GM12878 (cell line): ENCODE data around the gene RASSF8. TPM values are rescaled to one million over a fixed set of nuclear protein-coding genes. Genes with fewer than 3 reads are reported as not detected.

ENCODE experiments used
- ATAC-seq: fragments of 200-7000 bp; cut with Tn5 transposase; 3 replicates; pipeline ENCODE4 v1.9.1; 2020; ENCODE audit warnings: mild to moderate bottlenecking, moderate library complexity
- BruUV-seq: library from RNA; stranded (reverse); fragments of 400-500 nt; replicated peaks from 2 replicates; lab custom pipeline; 2021; lab: Mats Ljungman, UMichigan
- CTCF ChIA-PET: fragments of 300-600 bp; sonication (Branson Sonifier 250); formaldehyde crosslinking; extraction: SDS; loops from one replicate; lab custom pipeline; 2021; ENCODE audit warnings: inconsistent platforms; lab: Yijun Ruan, JAX
- POLR2A ChIA-PET: fragments of 350-600 bp; formaldehyde crosslinking; extraction: SDS; loops from one replicate; lab custom pipeline; 2021; ENCODE audit warnings: inconsistent platforms; lab: Charles Lee
- RAD21 ChIA-PET: fragments of 300-600 bp; sonication (Branson Sonifier 250); formaldehyde crosslinking; loops from one replicate; lab custom pipeline; 2023; ENCODE audit warnings: antibody characterized with exemption; ENCODE audit not compliant: unreplicated experiment; lab: Charles Lee
- SMC1A ChIA-PET: fragments of 300-600 bp; sonication (Branson Sonifier 250); formaldehyde crosslinking; loops from one replicate; lab custom pipeline; 2023; ENCODE audit not compliant: unreplicated experiment, uncharacterized antibody; lab: Charles Lee
- DNase-seq: peaks from one replicate; pipeline ENCODE4 v3.0.0-alpha.2; 2011; ENCODE audit warnings: low read depth, low spot score
- FAIRE-seq: peaks from 3 replicates; lab custom pipeline; 2011; peaks lifted over from hg19 to GRCh38; lab: Jason Lieb, UNC
- H2AFZ ChIP-seq: 2 replicates; pipeline ENCODE4 v1.6.0; 2011; ENCODE audit warnings: low read depth, low read length, control low read depth; ENCODE audit not compliant: control insufficient read depth
- H3K27ac ChIP-seq: 2 replicates; pipeline ENCODE4 v1.5.1; 2011; ENCODE audit warnings: control low read depth; ENCODE audit not compliant: control insufficient read depth, insufficient read depth
- H3K27me3 ChIP-seq, 2 experiments: replicated peaks in 1 of 2; 2 replicates each; pipeline versions ENCODE4 v1.6.0 to v1.6.1; 2011; ENCODE audit warnings: low read length in 1 of 2; ENCODE audit not compliant: control insufficient read depth in 2 of 2, insufficient read depth in 2 of 2
- H3K36me3 ChIP-seq, 2 experiments: 2 replicates each; pipeline ENCODE4 v1.5.1; 2011; ENCODE audit warnings: low read length in 1 of 2; ENCODE audit not compliant: control insufficient read depth in 2 of 2, insufficient read depth in 2 of 2
- H3K4me1 ChIP-seq: 2 replicates; pipeline ENCODE4 v1.6.1; 2011; ENCODE audit warnings: mild to moderate bottlenecking, low read length, moderate library complexity, mixed read lengths; ENCODE audit not compliant: control insufficient read depth, insufficient read depth
- H3K4me2 ChIP-seq: 2 replicates; pipeline ENCODE4 v1.6.0; 2011; ENCODE audit warnings: control low read depth; ENCODE audit not compliant: control insufficient read depth, insufficient read depth
- H3K4me3 ChIP-seq: fragments of 200-600 bp; sonication (generic); 2 replicates; pipeline ENCODE4 v1.5.1; 2016
- H3K79me2 ChIP-seq: 2 replicates; pipeline ENCODE4 v1.6.0; 2011; ENCODE audit warnings: low read length; ENCODE audit not compliant: control insufficient read depth, insufficient read depth
- H3K9ac ChIP-seq: 2 replicates; pipeline ENCODE4 v1.8.0; 2011; ENCODE audit warnings: low read length, control low read depth, mixed read lengths; ENCODE audit not compliant: control insufficient read depth, insufficient read depth
- H3K9me3 ChIP-seq: replicated peaks from 3 replicates; pipeline ENCODE4 v1.5.1; 2011; ENCODE audit warnings: mild to moderate bottlenecking, low read length; ENCODE audit not compliant: control insufficient read depth, insufficient read depth
- H4K20me1 ChIP-seq: 2 replicates; pipeline ENCODE4 v1.6.0; 2011; ENCODE audit not compliant: control insufficient read depth, insufficient read depth
- CREM ChIP-seq: IDR thresholded peaks from 2 replicates; pipeline ENCODE4 v1.6.1; 2014; ENCODE audit warnings: antibody characterized with exemption, low read depth
- HCFC1 ChIP-seq: fragments of 150-350 bp; IDR thresholded peaks from 2 replicates; pipeline ENCODE4 v1.6.1; 2014; ENCODE audit warnings: low read length
- PBX3 ChIP-seq: IDR thresholded peaks from 2 replicates; pipeline ENCODE4 v1.6.1; 2011; ENCODE audit warnings: mild to moderate bottlenecking, low read depth, low read length, moderate library complexity; ENCODE audit not compliant: insufficient replicate concordance
- PKNOX1 ChIP-seq: fragments of 450-650 bp; IDR thresholded peaks from 2 replicates; pipeline ENCODE4 v1.6.1; 2016; ENCODE audit warnings: mild to moderate bottlenecking
- SRF ChIP-seq, 2 experiments: IDR thresholded peaks; 2 replicates each; pipeline ENCODE4 v1.6.1; 2011; ENCODE audit warnings: low read depth in 2 of 2, low read length in 2 of 2, mild to moderate bottlenecking in 1 of 2, moderate library complexity in 1 of 2
- ZBTB33 ChIP-seq: fragments of 450-650 bp; IDR thresholded peaks from 2 replicates; pipeline ENCODE4 v1.6.1; 2017; ENCODE audit warnings: mild to moderate bottlenecking
- WGBS: methylation state at CpG from one replicate; pipeline ENCODE4 v1.1.6; 2016; ENCODE audit warnings: low lambda C conversion rate; ENCODE audit not compliant: insufficient replicate concordance, insufficient coverage; ENCODE audit errors: missing lambda C conversion rate; 5-methylcytosine and 5-hydroxymethylcytosine counted together
- in situ Hi-C: fragments of 300-500 bp; cut with MboI; formaldehyde crosslinking; loops from 9 replicates; pipeline ENCODE4 v1.14.3; 2018; ENCODE audit warnings: mixed read lengths
- intact Hi-C: fragments of 100-400 bp; cut with micrococcal nuclease; formaldehyde crosslinking; loops from one replicate; pipeline ENCODE4 v1.14.2; 2022; ENCODE audit not compliant: unreplicated experiment
- polyA plus RNA-seq, 11 experiments: library from polyadenylated mRNA; depleted of rRNA in 4 of 11; unstranded in 6 of 11; stranded (reverse) in 5 of 11; fragments of >200 nt; fragmentation: Nextera tagmentation in 4 of 11; fragmentation: Illumina TruSeq in 1 of 11; extraction: Ambion mirVana in 4 of 11; extraction: Trizol in 1 of 11; gene quantifications; 1 replicate in 1 of 11; 2 replicates in 10 of 11; pipeline versions ENCODE4 v1.2.1 to v1.2.3, GENCODE V29; 2011 to 2016; ENCODE audit warnings: inconsistent platforms in 2 of 11, missing spikeins in 2 of 11, low read depth in 1 of 11
- total RNA-seq, 4 experiments: library from RNA; depleted of rRNA in 3 of 4; stranded (reverse); fragments of >200 nt in 3 of 4; fragmentation: Illumina TruSeq in 1 of 4; extraction: Trizol in 1 of 4; gene quantifications; 2 replicates each; pipeline versions ENCODE4 v1.2.1 to v1.2.3, GENCODE V29; 2013 to 2021

Gene RASSF8
- total and polyA plus RNA-seq, 10 of the 15 experiments (the other 5 are each of a cell fraction or from before 2014, with no cell fraction given), result 0.06 to 0.18 (median 0.08) TPM; not detected in 6

GRCh38 chr12:25960961-25961360 is 2.5 kb downstream of the RASSF8 start:
- Histone ChIP-seq H3K4me3 (no peak overlapping the region), H3K9me3 (no peaks in the 10 kb centered on the region), H3K27ac (no peak overlapping the region), H2AFZ (no peak overlapping the region), H3K9ac (no peak overlapping the region), H3K4me1 (no peaks in the 10 kb centered on the region), H3K27me3 (peaks cover 2 to 16% of the 10 kb centered on the region in 2 experiments), H3K4me2 (no peak overlapping the region), H3K79me2 (no peaks in the 10 kb centered on the region), H4K20me1 (no peaks in the 10 kb centered on the region), H3K36me3 (no peaks in the 10 kb centered on the region)
- 46% methylated on average over 4 of the region's 4 CpGs for WGBS
- POLR2A ChIA-PET, result no interaction called here
- no TSS peak for BruUV-seq
- no peak for TF ChIP-seq SRF (IDR thresholded peaks at IDR 0.05; ENCODE audit: low read depth in 2 of 2, low read length in 2 of 2)
- TF ChIP-seq PBX3, result no peak
- no peak for TF ChIP-seq HCFC1
- TF ChIP-seq ZBTB33, result no peak
- no peak for TF ChIP-seq CREM
- TF ChIP-seq PKNOX1, result no peak
- RAD21 ChIA-PET, result no interaction called here
- in situ Hi-C loops, result no loop called here
- ATAC-seq, result no peak
- intact Hi-C loops, result no loop called here
- CTCF ChIA-PET, result no interaction called here
- SMC1A ChIA-PET, result no interaction called here
- DNase-seq, result no peak
- FAIRE-seq, result no peak
